AML-193 (cell line): ENCODE measurements around the gene TMEM267.
"Not testable (repeated sequence)": the region's sequence is repeated elsewhere in the genome, so short reads cannot be mapped to it uniquely, and the experiment has no call there.

ENCODE experiments used
- DNase-seq, 2 experiments: peaks; one replicate each; lab custom pipeline; 2025; lab: John Stamatoyannopoulos, UW

Gene TMEM267, protein sequence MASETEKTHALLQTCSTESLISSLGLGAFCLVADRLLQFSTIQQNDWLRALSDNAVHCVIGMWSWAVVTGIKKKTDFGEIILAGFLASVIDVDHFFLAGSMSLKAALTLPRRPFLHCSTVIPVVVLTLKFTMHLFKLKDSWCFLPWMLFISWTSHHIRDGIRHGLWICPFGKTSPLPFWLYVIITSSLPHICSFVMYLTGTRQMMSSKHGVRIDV

DNA sequence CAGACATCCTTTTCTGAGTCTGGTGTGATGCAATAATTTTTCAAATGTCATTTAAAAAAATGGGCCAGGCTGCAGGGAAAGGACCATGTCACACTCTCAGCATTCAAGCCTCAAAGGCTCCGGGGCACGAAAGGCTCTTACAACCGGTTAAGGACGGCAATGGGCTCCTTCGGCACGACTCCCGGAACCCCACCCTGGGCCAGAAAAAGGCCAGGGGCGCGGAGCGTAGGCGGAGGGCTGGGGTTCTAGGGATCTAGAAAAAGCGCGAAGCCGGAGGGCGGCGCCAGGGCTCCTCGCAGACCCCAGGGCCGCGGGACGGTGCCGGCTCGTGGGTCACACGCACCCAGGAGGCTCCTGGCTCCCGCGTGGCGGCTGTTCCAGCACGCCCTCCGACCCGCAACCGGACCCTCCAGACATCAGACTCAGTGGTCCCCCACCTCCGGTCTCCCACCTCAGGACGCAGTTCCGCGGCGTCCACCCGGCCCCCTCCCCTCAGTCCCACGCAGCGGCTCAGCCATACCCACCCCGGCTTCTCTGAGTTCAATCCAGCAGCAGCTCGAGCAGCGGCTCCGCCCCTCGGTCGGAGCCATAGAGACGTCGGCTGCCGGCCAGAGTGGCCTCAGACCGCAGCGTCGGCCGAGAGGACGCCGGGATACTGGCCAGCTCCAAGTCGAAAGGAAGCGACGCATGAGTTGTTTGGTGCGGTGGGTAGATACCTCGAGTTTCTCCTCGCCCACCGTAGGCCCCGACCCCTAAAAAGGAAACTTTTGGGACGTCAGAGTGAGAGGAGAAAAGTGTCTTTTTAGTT, at the start of gene TMEM267:
Gene TMEM267, minus strand, starts transcription at position 568 of the 808 bp plus-strand sequence. CDS start 29,896 bp downstream, outside the sequence.
- DNase-seq, result peak; percentile 81 to 83

DNA sequence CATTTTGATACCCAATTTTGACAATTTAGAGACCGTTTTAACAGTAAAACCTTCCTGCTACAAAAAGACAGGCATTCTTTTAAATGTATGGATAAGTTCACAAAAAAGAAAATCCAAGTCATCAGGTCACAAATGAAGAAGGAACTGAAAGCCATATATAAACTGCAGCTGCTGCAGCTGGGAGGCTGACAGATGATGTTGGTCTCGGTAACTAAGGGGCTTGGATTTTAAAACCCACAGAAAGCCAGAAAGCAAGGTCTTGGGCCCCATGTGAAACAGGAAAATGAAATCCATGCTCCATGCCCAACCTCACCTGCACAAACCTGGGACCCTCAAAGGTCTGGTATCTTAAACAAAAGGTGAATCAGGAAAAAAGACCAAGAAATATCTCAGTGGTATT, 47.0 kb upstream of the TMEM267 start:
- DNase-seq, result no peak

GRCh38 chr5:43523662-43524072, 40.0 kb upstream of the TMEM267 start:
- DNase-seq, result no peak

DNA sequence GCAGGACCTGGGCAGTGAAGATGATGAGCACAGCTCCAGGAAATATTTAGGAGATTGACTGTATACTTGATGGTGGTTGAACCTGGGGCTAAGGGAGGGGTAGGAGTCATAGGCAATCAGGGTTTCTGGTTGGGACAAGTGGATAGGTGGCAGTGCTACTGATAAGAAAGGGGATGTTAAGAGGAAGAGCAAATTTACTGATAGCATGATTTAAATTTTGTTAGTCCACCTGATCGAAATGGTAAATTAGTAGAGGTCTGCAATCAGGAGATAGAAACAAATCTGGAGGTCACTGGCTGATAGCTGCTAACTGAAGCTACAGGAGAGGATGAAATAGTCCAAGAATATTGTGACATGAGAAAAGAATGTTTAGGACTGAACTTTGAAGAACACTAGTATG, 37.0 kb upstream of the TMEM267 start:
- DNase-seq, result no peak

- no peak for DNase-seq
These were observed 32.0 kb upstream of the TMEM267 start for GRCh38 chr5:43515678-43516048.

GRCh38 chr5:43514816-43515677, 31.4 kb upstream of the TMEM267 start, which contains the start of gene C5orf34:
Gene C5orf34 (minus strand): TSS chr5:43515148. CDS start chr5:43509339, 5,809 bp downstream.
- DNase-seq, result peak; percentile 84 to 90

GRCh38 chr5:43514471-43514815, 30.8 kb upstream of the TMEM267 start:
- no peak for DNase-seq

- no peak for DNase-seq
These were observed 30.4 kb upstream of the TMEM267 start for GRCh38 chr5:43514025-43514424.

GRCh38 chr5:43511062-43511461, 27.4 kb upstream of the TMEM267 start:
- not testable (repeated sequence) for DNase-seq

DNA sequence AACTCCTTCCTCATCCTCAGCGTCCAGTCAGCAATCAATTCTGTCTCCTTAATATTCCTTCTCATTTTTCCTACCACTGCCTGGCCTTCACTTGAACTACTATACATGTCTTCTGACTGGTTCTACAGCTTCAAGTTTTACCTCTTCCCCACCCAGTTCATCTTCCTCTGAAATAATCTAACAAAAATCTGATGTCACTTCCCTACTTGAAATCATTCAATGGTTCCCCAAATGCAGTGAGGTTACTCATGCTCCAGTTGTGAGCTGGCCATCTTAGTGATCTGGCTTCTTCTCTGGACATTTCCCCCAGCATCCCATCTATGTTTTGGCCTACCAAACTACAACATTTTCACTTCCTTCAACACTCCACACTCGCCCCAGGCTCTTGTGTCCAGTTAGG, 14.9 kb upstream of the TMEM267 start:
- no peak for DNase-seq

DNA sequence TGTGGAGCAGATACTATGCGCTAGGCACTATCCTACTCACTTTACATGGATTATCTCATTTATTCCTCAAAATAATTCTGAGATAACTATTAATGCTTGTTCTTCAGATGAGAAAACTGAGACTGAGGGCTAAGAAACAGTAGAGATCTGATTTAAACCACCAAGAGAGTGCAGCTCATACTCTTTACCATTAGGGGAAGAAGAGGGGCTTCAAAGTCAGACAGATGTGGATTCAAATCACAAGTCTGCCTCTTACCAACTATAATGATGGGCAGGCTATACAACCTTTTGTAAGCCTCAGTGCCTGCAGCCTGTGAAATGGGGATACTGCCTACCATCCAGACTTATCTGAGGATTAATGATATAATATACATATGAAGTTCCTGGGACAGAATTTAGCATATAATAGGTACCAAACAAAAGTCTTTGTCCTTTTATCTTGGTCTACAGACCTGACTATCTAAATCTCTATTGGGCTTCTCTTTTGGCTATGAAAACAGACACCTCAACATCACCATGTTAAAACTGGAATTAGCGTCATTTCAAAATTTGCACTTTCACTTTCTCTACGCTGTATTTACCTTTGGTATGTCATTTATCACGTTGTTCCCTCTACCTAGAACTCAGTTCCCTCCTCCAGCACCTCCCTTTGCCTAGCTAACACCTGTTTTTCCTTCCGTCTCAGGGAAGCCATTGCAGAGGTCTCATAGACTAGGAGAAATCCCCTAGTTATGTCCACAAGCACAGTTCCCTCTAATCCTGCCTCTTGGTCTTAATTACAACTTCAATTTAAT, 13.8 kb upstream of the TMEM267 start:
- no peak for DNase-seq

DNA sequence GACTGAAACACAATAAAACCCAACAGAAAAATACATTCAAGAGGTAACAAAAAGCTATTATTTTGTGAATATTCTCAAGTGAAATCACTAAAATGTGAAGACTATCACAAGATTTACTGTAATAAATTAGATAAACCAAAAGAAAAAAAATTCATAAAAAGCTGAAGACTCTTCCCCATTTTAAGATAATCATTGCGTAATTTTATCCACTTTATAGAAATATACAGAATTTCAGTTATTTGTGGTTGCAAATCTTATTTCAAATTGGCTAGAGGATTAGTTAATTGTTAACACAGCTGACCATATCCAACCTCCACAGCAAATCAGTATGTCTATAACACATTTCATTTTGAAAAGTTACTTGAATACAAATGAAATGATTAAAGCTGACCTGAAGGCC, 7.7 kb upstream of the TMEM267 start:
- no peak for DNase-seq

GRCh38 chr5:43486353-43486752, 2.7 kb upstream of the TMEM267 start:
- DNase-seq, result no peak

DNA sequence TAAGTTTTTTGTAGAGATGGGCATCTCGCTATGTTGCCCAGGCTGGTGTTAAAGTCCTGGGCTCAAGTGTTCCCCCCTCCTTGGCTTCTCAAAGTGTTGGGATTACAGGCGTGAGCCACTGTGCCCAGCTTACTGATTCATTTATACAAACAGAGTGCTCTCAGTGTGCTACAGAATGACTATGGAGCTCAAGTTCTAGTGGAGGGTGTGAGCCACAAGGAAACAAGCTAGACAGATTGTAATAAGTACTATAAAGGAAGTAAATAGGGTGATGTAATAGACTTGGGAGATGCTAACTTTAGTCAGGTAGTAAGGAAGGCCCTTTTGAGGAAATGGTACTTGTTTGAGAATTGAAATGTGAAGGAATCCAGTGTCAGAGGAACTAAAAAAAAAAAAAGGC, 1.7 kb upstream of the TMEM267 start:
- peak in 1 of 2 experiments; percentile 27 for DNase-seq

DNA sequence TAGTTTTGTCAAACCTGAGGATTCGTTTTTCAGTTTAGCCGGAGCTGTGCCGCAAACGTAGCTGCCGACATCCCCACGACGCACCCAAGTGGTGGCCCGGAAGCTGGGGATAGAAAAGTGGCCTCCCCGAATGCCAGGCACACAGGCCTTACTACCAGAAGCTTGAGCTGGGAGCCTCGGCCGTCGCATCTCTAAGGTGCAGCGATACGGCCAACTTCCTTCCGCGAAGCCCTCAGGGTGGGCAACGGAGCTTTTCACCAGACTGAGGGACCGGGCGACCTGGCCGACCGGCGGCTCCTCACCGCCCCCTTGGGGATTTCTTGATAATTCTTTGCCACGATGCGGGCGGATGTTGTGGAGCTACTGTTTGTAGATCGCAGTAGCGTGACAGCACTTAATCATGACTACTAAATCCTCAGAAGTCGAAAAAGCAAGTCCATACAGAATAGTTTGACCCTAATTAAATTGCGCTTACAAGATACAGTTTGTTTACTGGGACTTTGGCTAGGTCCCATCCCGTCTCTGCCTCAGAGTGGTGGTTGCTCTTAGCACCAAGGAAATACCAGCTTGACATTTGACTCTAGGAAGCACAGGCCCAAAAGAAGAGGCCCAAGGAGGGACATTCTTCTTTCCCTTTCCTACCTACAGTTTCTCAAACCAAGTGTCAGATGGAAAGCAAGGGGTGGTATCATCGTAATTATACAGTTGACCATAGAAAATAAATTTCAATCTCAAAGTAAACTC, 613 bp upstream of the TMEM267 start:
- DNase-seq, result peak; percentile 70 to 77

DNA sequence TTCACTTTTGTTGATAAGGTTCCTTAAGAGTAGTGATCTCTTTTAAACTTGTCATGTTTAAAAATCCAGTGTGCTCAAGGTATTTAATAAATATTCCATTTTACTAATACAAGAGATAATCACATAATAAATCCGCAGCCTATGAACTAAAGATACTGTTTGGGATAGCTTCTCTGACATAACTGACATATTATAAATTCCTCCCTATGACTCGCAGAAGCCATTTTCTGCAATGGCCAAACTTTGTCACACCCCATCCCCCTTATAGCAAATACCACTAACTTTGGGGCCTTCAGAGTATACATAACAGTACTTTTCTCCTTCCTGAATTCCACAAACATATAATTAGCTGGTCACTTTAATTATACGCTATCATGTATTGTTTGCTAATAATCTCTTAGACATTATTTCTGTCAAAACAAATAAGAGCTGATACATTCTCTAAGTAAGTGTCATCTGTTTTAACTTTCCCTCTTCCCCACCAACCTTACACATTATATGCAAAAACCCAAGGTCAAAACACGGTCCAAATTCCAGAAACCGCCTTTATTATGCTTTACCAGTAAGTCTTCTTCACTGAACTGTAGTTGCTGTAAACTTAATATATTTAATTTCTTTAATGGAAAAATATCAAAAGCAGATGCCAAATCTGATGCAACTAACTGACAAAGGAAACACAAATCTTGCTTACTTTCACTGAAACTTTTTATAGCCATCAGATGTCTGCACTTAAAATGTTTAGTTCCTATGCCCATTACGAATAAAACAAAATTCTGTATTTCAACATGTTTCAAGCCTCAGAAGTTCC, 971 bp downstream of the TMEM267 start:
- DNase-seq, result no peak

DNA sequence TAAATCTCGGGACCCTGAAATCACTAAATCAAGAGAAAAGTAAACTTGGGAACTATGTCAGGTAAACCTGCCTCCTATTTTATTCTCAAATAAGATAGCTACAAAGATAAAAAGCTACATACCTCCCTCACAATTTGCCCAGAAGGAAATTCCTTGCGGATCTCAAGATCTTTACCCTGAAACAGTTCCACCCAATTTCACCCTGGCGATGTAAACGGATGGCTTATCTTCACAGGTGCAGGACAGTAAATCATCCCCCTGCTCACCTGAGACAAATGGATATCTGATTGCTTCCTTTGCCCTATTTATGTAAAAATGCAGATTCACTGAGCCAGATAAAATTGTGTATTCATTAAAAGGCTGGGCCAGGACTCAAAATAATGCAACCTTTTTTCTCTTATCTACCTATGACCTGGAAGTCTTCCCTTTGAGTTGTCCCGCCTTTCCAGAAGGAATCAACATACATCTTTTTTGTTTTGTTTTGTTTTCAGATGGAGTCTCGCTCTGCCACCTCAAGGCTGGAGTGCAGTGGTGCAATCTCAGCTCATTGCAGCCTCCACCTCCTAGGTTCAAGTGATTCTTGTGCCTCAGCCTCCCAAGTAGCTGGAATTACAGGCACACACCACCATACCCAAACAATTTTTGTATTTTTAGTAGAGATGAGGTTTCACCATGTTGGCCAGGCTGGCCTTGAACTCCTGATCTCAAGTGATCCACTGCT, 13.8 kb downstream of the TMEM267 start:
- DNase-seq, result no peak

- DNase-seq, result no peak
These were observed 16.6 kb downstream of the TMEM267 start for GRCh38 chr5:43467100-43467499.

- DNase-seq, result not testable (repeated sequence)
These were observed 18.2 kb downstream of the TMEM267 start for GRCh38 chr5:43465455-43465854.
